GM18873 (cell line): Measurements from ENCODE around the gene MBOAT1.

Experiments used
- ATAC-seq: cut with Tn5 transposase; IDR thresholded peaks from one replicate; pipeline ENCODE4 v1.9.1; 2021; ENCODE audit warnings: mild to moderate bottlenecking, moderate library complexity, moderate number of reproducible peaks; ENCODE audit not compliant: unreplicated experiment, low FRiP score

Gene MBOAT1

GRCh38 chr6:20235041-20235440 lies 22.8 kb upstream of the MBOAT1 start:
- ATAC-seq, result no peak

DNA sequence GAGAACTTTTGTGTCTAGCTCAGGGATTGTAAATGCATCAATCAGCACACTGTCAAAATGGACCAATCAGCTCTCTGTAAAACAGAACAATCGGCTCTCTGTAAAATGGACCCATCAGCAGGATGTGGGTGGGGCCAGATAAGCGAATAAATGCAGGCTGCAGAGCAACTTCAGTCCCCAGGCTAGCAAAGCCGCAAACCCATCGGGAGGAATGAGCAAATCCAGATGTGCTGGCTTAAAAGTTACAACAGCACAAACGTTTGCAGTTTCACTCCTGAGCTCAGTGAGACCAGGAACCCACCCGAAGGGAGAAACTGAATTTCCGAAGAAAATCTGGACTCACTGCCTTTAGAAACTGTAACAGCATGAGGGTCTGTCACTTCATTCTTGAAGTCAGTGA lies 21.9 kb upstream of the MBOAT1 start:
- ATAC-seq, result no peak

GRCh38 chr6:20233007-20233730 lies 20.9 kb upstream of the MBOAT1 start:
- ATAC-seq, result no peak

DNA sequence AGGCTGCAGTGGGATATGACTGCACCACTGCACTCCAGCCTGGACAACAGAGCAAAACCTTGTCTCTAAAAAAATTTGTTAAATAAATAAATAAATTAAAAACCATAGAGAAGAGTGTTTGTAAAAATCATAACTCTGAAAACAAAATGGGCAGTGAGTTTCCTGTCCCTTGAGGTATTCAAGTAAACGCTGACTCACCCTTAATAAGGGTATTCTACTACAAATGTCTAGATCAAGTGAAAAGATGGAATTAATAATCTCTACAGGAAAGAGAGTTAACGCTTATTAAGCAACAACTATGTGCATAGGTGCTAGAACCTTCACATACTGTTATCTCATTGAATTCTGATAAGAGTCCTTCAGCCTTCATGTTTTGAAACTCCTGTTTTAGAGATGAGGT lies 19.9 kb upstream of the MBOAT1 start:
- no peak for ATAC-seq

GRCh38 chr6:20230401-20231119 lies 18.3 kb upstream of the MBOAT1 start:
- no peak for ATAC-seq

GRCh38 chr6:20229881-20230280 lies 17.6 kb upstream of the MBOAT1 start:
- ATAC-seq, result no peak

DNA sequence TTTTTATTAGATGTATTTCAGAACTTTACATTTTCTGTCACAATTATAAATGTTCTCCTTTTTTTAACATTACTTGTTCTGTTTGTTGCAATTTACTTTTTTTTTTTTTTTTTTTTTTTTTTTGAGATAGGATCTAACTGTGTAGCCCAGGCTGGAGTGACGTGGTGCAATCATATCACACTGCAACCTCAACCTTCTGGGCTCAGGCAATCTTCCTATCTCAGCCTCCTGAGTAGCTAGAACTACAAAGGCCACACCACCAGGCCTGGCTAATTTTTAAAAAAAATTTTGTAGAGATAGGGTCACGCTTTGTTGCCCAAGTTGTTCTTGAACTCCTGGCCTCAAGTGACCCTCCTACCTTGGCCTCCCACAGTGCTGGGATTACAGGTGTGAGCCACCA lies 15.1 kb upstream of the MBOAT1 start:
- ATAC-seq, result no peak

GRCh38 chr6:20223141-20223540 lies 10.9 kb upstream of the MBOAT1 start:
- ATAC-seq, result no peak

GRCh38 chr6:20221421-20221820 lies 9.2 kb upstream of the MBOAT1 start:
- ATAC-seq, result no peak

DNA sequence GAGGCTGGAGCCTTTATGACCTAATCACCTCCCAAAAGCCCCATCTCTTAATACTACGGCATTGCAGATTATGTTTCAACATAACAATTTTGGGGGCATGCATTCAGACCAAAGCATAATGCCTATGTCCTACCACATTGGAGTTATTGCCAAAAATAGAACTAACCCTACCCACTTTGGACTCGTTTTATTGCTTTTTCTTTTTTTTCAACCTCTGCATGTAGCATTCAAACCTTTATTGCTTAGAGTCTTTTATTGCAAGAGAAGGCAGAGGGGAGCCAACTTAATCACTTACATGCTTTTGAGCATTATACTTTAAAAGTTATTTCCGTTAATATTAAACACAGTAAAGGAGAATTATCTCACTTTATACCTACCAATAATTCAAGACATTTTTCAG lies 8.1 kb upstream of the MBOAT1 start:
- no peak for ATAC-seq

DNA sequence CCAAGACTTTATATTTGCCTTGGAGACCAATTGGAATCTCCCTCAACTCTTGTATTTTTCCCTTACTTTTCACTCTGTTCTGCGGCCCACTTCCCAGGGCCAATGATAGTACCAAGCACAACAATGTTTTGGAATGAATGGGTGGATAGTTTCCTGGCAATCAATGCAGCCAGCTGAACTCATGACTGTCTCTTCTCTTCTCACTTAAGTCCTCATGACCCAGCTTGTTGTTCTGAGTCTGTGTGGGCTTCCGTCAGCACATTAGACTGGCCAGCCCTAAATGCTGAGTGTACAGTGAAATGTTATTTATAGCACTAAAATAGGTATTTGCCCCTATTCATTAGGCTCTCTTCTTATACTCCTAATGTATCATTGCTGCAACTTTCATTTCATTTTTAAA lies 5.6 kb upstream of the MBOAT1 start:
- ATAC-seq, result no peak

DNA sequence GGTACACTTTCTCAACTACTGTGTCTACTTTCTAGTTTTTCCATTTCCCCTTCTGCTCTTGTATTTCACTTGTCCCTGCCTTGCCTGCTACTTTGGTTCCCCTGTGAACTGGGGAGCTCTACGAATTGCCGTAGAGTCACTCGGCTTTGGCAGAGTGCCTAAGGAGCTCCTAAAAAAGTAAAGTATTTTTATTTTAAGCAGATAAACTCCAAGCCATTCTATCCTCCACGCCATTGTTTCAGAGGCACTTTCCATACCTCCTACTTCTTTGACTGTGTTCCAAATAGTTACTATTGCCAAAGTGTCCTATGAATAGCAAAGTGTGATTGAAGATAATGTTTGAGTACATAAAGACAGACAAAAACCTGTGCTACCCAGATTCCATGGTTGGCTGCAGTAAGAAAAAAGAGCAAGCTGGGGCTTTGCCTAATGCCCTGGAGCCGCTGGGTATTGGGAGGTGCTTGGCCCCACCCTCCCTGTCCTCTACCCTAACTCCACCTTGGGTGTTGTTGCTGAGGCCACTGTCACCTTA lies 5.1 kb upstream of the MBOAT1 start:
- no peak for ATAC-seq

DNA sequence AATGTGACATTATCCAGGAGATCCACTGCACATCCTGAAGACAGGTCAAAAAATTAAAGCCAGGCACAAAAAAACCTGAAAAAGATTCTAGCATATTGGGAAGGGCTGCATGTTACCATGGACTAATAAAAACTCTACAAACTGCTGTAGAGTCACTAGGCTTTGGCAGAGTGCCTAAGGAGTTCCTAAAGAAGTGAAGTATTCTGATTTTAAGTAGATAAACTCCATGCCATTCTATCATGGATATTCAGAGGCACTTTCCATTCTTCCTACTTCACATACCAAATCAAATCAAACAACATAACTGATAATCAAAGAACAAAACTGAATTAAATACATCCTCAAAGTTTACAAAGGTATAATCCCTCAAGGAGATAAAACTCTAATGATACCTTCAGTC lies 3.0 kb upstream of the MBOAT1 start:
- no peak for ATAC-seq

DNA sequence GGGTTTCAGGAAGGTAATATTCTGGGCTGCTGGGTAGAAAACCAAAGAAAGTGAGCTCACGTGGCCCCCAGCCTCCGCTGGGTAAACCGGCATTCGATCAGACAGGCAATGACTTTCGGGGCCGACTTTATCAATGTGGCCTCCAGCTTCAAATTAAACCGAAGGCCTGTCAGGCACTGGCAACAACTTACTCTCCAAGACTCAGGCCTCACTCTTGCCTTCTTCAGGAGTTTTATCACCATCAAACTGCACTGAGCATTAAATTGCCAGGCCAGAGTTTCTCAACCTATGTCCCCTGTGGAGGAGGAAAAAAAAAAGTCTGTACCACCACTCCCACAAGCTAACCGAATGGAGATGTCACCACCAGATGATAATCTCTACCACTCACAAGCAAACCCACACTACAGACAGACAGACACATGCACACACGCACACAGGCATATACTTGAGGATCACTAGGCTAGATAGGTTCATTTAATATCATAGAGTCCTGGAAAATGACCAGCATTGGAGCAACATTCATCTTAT lies 1.1 kb upstream of the MBOAT1 start:
- no peak for ATAC-seq

DNA sequence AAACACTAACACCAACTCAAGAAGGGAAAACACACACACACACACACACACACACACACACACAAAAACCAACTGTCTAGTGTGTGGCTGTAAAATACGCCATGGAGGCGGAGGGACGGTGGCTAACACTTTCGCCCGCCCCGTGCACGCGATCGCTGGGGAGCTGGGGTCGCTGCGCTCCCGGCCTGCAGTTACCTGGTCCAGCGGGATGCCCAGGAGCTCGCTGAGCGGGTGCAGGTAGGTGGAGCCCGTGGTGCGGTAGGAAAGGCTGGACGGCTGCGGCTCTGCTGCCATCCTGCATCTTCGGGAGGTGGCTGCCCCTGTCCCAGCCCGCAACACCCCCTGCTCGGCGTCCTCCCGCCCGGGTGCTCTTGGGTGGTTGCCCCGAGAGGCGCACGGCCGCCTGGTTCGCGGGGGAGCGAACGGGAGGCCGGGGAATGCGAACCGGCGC lies 303 bp downstream of the MBOAT1 start:
- ATAC-seq, result no peak

DNA sequence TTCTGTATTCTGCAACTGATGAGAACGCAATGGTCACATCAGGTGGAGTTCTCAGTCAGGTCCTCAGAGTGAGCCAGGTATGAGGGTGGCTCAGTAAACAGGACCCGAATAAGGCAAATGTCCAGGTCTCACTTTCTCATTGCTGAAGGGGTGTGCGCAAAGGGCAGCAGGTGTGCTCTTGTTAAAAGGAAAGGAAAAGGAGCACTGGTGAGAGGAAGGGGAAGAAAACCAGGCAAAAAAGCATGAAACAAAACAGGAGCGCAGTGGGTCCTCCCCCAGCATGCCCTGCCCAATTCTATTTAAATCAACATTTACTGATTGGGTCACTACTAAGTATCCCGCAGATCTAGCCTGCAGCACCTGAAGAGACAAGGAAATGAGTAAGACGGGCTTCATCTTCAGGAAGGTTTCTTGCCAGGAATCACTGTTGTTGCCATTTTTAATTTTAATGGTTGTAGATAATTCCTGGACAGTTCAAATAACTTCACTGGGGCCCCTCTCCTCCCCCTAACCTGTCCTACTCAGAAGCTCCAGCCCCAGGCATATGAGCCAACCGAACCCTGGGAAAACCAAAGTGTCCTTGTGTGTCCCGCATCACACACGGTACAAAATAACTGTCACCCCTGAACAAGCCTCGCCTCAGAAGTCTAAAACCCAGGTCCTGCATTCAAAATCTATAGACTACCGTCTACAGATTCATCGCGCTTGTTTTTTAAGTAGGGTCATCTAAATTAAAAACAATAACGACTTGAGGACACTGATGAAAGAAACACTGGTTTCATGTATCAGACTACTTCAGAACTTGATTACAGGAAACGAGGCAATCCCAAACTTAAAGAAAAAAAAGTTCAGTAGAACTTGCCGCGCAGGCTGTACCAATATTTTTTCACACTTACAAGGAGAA lies 980 bp downstream of the MBOAT1 start:
- ATAC-seq, result peak; percentile 41

GRCh38 chr6:20210158-20210557 lies 2.1 kb downstream of the MBOAT1 start:
- ATAC-seq, result no peak

GRCh38 chr6:20208687-20209378 lies 3.4 kb downstream of the MBOAT1 start:
- ATAC-seq, result no peak

GRCh38 chr6:20207088-20207418 lies 5.2 kb downstream of the MBOAT1 start:
- ATAC-seq, result no peak

GRCh38 chr6:20205722-20206161 lies 6.5 kb downstream of the MBOAT1 start:
- no peak for ATAC-seq
